GM08714 (cell line): Measurements from ENCODE around the gene GNAS.
"Not testable (repeated sequence)": the region's sequence is repeated elsewhere in the genome, so short reads cannot be mapped to it uniquely, and the experiment has no call there.

ENCODE experiments used
- H3K4me3 ChIP-seq: fragments of 200-500 bp; sonication (Bioruptor generic); 2 replicates; pipeline ENCODE4 v1.5.1; 2014; ENCODE audit warnings: mild to moderate bottlenecking, low read length, inconsistent platforms
- ZNF274 ChIP-seq: IDR thresholded peaks from 2 replicates; pipeline ENCODE4 v1.6.1; 2012; ENCODE audit warnings: mild to moderate bottlenecking, low read depth, low read length

Gene GNAS

GRCh38 chr20:58819921-58820320 lies 32.6 kb upstream of the GNAS start:
- no peak for TF ChIP-seq ZNF274

DNA sequence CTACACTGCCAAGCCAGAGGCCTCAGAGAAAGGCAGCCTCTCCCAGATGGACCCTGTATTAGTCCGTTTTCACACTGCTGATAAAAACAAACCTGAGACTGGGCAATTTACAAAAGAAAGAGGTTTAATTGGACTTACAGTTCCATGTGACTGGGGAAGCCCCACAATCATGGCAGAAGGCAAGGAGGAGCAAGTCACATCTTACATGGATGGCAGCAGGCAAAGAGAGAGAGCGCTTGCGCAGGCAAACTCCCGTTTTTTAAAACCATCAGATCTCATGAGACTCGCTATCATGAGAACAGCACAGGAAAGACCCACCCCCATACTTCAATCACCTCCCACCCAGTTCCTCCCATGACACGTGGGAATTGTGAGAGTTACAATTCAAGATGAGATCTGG lies 32.0 kb upstream of the GNAS start:
- not testable (repeated sequence) for H3K4me3 ChIP-seq

More at GRCh38 chr20:58819921-58820320, 32.6 kb upstream of the GNAS start:
- no peak overlapping the region for H3K4me3 ChIP-seq

DNA sequence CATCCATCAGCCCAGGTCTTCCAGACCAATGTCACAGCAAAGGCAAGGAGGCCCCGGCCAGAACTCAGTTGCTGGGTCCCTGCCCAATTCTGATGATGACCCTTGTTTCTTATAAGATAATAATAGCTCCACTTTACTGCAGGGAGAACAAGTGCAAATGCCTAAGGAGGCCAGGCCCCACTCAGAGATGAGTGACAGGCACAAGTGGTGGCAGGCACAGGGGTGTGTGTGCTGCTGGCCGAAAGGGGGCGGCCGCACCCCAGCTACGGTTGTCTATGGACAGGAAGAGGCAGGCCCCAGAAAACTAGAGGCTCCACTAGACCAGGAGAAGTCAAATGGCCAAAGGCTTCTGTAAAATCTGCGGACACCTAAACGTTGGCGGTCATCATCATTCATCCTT lies 30.4 kb upstream of the GNAS start:
- H3K4me3 ChIP-seq, result no peak overlapping the region
- TF ChIP-seq ZNF274, result no peak

DNA sequence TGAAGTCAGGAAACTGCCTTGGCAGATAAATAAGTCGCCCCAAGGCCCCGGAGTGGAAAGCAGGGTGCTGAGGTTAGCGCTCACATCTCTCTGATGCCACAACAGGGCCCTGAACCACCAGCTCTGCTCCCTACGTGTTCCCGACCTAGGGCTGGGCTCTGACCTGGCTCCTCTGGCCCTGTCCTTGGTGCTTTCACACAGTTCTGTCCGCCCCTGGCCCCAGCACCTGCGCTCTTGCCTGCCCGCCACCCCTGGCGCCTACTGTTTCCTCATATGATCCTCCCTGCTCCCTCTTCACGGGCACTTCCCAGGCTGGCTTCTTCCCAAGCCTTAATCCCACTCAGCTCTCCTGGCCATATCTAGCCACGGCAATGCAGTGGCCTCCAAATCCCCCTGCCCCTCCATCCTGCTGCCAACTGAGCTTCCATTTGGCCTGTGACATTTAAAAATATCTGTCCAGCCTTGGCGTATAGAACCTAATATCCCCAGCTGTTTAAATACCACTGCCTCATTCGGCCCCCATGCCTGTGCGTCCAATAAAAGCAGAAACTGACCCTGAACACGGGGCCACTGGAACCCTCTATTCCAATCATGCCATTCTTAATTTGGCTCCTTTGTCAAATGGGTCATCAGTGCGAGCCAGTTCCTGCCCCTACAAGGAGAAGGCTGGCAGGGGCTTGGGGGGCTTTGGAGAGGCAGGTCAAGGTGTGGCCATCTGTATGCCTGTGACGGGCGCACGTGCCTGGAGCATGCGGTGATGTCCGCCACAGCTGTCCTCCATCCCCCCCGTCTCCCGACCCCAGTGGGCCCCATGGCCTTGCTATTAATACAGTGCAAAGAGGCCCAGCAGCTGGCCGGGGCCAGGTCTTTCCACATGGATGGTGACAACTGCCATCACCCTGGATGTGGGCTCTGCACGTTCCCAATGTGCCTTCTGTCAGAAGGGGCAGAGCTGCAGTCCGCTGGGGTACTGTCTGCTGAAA lies 29.5 kb upstream of the GNAS start:
- no peak for TF ChIP-seq ZNF274
- H3K4me3 ChIP-seq, result no peak overlapping the region

- no peak for TF ChIP-seq ZNF274
- no peak overlapping the region for H3K4me3 ChIP-seq
Observed at GRCh38 chr20:58824843-58825242, 27.7 kb upstream of the GNAS start.

GRCh38 chr20:58825450-58825849 lies 27.1 kb upstream of the GNAS start:
- no peak overlapping the region for H3K4me3 ChIP-seq
- TF ChIP-seq ZNF274, result no peak

DNA sequence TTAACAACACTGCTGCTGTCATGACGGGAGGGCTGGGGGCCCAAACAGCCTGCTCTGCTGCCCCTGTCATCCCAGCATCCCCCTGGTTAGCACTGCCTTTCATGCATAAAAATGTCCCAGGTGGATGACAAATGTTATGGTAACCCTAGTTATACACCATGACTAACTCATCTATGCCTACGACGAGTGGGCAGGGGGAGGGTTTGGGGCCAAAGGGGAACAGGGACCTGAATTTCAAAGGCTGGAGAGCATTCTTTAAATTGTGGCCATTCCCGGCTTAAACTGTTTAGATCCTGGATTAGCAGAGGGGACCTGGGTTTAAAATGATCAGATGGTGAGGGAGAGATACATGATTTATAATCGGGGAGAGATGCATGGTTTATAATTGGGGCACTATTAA lies 26.2 kb upstream of the GNAS start:
- no peak overlapping the region for H3K4me3 ChIP-seq
- no peak for TF ChIP-seq ZNF274

DNA sequence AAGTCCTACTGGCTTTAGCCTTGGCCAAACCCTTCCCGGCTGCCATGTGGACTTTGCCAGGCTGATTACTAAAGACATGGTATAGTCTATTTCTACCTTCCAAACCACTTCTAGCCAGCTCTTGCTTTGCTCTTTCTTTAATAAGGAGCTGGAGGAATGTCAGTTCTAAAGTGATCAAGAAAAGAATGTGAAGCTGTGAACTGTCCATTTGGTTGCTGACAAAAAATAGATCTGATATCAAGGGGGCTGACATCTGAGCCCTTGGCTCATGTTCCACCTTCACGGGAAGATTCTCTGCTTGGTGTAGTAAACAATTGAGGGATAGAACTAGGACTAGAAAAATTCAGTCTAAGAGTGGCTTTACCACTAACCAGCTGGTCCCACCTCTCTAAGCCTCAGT lies 24.4 kb upstream of the GNAS start:
- no peak overlapping the region for H3K4me3 ChIP-seq
- no peak for TF ChIP-seq ZNF274

DNA sequence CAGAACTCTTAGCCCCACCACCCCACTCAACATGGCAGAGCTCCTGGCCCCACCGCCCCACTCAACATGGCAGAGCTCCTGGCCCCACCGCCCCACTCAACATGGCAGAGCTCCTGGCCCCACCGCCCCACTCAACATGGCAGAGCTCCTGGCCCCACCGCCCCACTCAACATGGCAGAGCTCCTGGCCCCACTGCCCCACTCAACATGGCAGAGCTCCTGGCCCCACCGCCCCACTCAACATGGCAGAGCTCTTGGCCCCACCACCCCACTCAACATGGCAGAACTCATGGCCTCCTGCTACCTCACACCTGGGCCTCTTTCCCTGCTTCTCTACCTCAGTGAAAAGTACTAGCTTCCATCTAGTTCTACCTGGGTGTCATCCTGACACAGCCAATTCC lies 23.7 kb upstream of the GNAS start:
- H3K4me3 ChIP-seq, result not testable (repeated sequence)

GRCh38 chr20:58829531-58829941 lies 23.0 kb upstream of the GNAS start:
- H3K4me3 ChIP-seq, result no peak overlapping the region
- no peak for TF ChIP-seq ZNF274

DNA sequence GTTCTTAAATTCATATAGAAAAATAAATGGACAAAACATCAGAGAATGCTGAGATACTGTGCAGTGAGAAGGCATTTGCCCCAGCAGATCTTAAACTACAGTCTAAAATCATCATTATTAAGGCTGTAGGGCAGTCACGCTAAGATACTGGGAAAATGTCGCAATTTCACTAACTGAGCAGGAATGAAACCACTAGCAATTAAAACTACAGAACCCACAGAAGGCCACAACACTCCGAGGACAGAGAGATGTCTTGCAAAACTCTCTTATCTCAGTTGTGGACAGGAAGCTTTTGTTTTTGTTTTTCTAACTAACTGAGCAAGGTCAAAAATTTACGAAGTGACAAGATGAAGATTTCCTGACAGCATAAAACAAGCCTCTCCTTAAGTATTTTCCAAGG lies 20.1 kb upstream of the GNAS start:
- H3K4me3 ChIP-seq, result no peak overlapping the region
- no peak for TF ChIP-seq ZNF274

DNA sequence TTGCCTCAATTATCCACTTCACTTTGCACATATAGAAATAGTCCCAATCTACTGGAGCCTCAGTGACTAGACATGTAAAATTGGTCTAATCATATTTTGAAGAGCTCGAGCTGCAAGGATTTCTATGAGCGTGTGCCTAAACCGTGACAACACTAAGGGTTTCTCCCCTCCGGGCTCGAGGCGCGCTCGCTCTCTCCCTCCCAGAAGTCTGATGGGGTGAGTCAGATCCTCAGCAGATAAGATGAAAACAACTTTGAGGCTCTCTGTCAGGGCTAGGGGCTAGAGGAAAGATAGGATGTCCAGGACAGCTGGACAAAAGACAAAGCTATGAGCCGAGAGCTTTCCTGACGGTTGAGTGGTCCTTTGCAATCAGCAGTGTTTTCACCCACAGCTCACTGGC lies 18.6 kb upstream of the GNAS start:
- no peak overlapping the region for H3K4me3 ChIP-seq
- no peak for TF ChIP-seq ZNF274

GRCh38 chr20:58835231-58835630 lies 17.3 kb upstream of the GNAS start:
- H3K4me3 ChIP-seq, result no peak overlapping the region
- TF ChIP-seq ZNF274, result no peak

DNA sequence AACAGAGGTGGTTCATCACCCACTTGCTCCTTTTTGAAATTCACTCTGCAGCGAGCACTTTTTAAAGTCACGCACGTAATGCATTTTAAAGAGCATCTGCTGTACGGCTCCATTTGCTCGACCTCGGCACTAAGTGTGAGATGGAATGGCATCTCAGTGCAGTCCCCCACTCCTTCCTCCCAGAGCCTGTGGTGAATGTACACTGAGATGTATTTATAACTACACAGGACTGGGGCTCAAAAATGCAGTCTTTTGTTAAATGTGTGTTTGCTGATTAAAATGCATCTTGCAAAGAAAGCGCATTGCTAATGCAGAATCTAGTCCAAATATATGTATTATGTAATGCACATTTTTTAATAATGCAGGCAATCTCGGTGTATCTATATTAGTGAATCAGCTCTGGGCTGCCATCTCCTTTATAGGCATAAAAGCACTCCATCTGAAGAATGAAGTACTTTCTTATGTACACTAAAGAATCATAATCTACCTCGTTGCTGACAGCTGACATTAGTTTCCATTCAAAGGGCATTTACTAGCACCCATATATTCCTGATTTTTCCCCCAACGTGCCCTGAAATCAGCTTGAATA lies 15.8 kb upstream of the GNAS start:
- TF ChIP-seq ZNF274, result no peak
- no peak overlapping the region for H3K4me3 ChIP-seq

GRCh38 chr20:58837717-58838116 lies 14.8 kb upstream of the GNAS start:
- no peak for TF ChIP-seq ZNF274
- no peak overlapping the region for H3K4me3 ChIP-seq

DNA sequence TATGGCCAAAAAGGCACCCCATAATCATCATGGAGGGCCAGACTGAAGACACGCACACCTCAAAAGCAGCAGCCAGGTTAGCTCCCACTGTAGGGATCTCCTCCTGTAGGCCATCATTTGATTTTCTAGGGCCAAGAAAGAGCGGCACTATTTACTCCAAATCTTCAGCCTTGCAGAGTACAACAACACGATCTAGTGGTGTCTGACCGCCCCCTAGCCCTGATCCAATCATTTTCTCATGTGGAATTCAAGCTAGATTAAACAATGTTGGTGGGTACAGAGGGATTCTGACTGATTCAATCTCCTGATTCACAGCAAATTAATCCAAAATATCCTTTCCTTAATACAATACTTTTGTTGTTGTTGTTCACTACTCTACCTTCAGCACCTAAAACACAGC lies 14.3 kb upstream of the GNAS start:
- no peak for TF ChIP-seq ZNF274
- no peak overlapping the region for H3K4me3 ChIP-seq
